GM21367 (cell line): ENCODE data around the gene A3GALT2.

Source experiments
- ATAC-seq: cut with Tn5 transposase; IDR thresholded peaks from one replicate; pipeline ENCODE4 v1.9.1; 2021; ENCODE audit not compliant: unreplicated experiment

Gene A3GALT2

GRCh38 chr1:33332881-33333280, 12.0 kb upstream of the A3GALT2 start:
- ATAC-seq = no peak

GRCh38 chr1:33332357-33332789, 11.5 kb upstream of the A3GALT2 start:
- no peak for ATAC-seq

GRCh38 chr1:33331444-33332356, 10.8 kb upstream of the A3GALT2 start:
- no peak for ATAC-seq

GRCh38 chr1:33330906-33331305, 10.0 kb upstream of the A3GALT2 start:
- ATAC-seq = no peak

GRCh38 chr1:33330361-33330890, 9.5 kb upstream of the A3GALT2 start:
- no peak for ATAC-seq

- no peak for ATAC-seq
Observed at GRCh38 chr1:33329600-33330305, 8.9 kb upstream of the A3GALT2 start.

- ATAC-seq = no peak
Observed at GRCh38 chr1:33328817-33329216, 7.9 kb upstream of the A3GALT2 start.

GRCh38 chr1:33327587-33328325, 6.9 kb upstream of the A3GALT2 start:
- no peak for ATAC-seq

GRCh38 chr1:33326785-33327184, 5.9 kb upstream of the A3GALT2 start:
- no peak for ATAC-seq

- no peak for ATAC-seq
Observed at GRCh38 chr1:33324677-33325575, 4.0 kb upstream of the A3GALT2 start.

GRCh38 chr1:33323663-33324477, 3.0 kb upstream of the A3GALT2 start:
- ATAC-seq = no peak

GRCh38 chr1:33322870-33323585, 2.1 kb upstream of the A3GALT2 start:
- ATAC-seq = no peak

- no peak for ATAC-seq
Observed at GRCh38 chr1:33322109-33322508, 1.2 kb upstream of the A3GALT2 start.

- ATAC-seq = no peak
Observed at GRCh38 chr1:33321178-33321577, 280 bp upstream of the A3GALT2 start.

GRCh38 chr1:33319949-33320618, 814 bp downstream of the A3GALT2 start:
- no peak for ATAC-seq

GRCh38 chr1:33319186-33319948, 1.5 kb downstream of the A3GALT2 start:
- ATAC-seq = no peak

- no peak for ATAC-seq
Observed at GRCh38 chr1:33317946-33318345, 3.0 kb downstream of the A3GALT2 start.
